Measurements from ENCODE around the gene ANXA7. TPM values are rescaled to one million over a fixed set of nuclear protein-coding genes. Genes with fewer than 3 reads are reported as not detected.
A peak's percentile ranks its signal among the peaks of the same experiment; 100 is the strongest.

Gene ANXA7
- total RNA-seq, 1 donor from 2014 or later, result 88.7 TPM

DNA sequence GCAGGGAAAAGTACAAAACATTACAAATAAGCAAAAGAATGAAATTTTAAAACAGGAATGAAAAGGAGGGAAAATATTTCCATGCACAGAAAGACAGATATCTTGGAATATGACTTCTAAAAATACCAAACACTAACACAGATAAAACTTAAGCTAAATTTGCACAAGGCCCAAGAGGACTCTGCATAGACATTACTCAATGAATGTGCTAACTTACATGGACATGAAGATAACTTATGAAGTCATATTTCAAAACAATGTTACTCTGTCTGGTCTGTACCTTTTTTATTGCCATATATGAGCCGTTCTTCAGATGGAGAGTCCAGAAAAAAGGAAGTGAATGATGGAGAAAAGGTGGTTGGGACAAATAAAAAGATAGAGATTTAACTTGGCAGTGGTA lies 34.5 kb upstream of the ANXA7 start:
- TF ChIP-seq, protein P1, sequence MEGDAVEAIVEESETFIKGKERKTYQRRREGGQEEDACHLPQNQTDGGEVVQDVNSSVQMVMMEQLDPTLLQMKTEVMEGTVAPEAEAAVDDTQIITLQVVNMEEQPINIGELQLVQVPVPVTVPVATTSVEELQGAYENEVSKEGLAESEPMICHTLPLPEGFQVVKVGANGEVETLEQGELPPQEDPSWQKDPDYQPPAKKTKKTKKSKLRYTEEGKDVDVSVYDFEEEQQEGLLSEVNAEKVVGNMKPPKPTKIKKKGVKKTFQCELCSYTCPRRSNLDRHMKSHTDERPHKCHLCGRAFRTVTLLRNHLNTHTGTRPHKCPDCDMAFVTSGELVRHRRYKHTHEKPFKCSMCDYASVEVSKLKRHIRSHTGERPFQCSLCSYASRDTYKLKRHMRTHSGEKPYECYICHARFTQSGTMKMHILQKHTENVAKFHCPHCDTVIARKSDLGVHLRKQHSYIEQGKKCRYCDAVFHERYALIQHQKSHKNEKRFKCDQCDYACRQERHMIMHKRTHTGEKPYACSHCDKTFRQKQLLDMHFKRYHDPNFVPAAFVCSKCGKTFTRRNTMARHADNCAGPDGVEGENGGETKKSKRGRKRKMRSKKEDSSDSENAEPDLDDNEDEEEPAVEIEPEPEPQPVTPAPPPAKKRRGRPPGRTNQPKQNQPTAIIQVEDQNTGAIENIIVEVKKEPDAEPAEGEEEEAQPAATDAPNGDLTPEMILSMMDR (IDR thresholded peaks at IDR 0.05; ENCODE audit: insufficient read depth, low read length, severe bottlenecking), result no peak
- Histone ChIP-seq H3K4me3 (ENCODE audit: low read depth, low read length) (no peak overlapping the region), H3K36me3 (ENCODE audit: control insufficient read depth, insufficient read depth, low read length) (peaks cover 3% of the 10 kb centered on the region), H3K27me3 (ENCODE audit: control insufficient read depth, insufficient read depth, low read length) (no peaks in the 10 kb centered on the region)
- no peak for DNase-seq (ENCODE audit: low read depth)
- FAIRE-seq, result no peak

DNA sequence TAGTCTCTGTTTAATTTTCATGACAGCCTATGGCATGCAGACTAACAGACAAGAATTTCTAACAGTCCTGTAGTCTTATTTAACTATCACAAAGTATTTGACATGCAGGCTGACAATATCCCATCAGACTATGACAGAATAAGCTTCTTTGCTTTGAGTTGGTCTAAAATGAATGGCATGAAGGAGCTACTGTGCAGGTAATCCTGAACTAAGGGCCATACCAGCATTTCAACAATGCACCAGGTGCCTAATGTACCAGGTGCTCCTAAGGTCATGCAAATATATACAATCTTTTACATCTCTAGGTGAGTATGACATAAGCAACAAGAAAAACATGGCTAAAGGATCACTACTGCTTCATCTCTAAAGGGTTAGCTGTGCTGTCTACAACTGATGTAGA lies 33.1 kb upstream of the ANXA7 start:
- peaks cover 3% of the 10 kb centered on the region for H3K36me3 ChIP-seq (ENCODE audit: control insufficient read depth, insufficient read depth, low read length)
- TF ChIP-seq, protein P1 (IDR thresholded peaks at IDR 0.05; ENCODE audit: insufficient read depth, low read length, severe bottlenecking), result no peak
- no peak overlapping the region for H3K4me3 ChIP-seq (ENCODE audit: low read depth, low read length)
- FAIRE-seq (no peak), DNase-seq (ENCODE audit: low read depth) (no peak)
- H3K27me3 ChIP-seq (ENCODE audit: control insufficient read depth, insufficient read depth, low read length), result no peaks in the 10 kb centered on the region

DNA sequence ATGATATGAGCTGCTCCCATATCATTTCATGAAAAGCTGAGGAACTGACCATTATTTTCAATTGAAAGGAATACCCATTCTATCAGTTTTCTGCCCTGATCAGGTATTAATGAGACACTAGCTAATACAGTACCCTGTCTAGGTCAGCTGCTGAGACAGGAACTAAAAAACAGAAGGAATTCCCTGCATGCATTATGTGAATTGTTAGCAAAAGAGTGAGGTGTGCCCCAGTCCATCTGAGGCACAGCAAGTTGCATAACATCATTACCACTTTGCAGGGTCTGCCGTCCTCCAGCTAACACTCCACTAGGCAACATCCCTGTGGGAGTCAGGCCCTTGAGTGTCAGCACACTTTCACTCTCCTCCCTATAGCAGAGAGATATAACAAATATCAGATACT lies 30.6 kb upstream of the ANXA7 start:
- no peak for FAIRE-seq
- no peak overlapping the region for H3K4me3 ChIP-seq (ENCODE audit: low read depth, low read length)
- peaks cover 3% of the 10 kb centered on the region for H3K36me3 ChIP-seq (ENCODE audit: control insufficient read depth, insufficient read depth, low read length)
- DNase-seq (ENCODE audit: low read depth), result no peak
- H3K27me3 ChIP-seq (ENCODE audit: control insufficient read depth, insufficient read depth, low read length), result no peaks in the 10 kb centered on the region
- TF ChIP-seq, protein P1 (IDR thresholded peaks at IDR 0.05; ENCODE audit: insufficient read depth, low read length, severe bottlenecking), result no peak

DNA sequence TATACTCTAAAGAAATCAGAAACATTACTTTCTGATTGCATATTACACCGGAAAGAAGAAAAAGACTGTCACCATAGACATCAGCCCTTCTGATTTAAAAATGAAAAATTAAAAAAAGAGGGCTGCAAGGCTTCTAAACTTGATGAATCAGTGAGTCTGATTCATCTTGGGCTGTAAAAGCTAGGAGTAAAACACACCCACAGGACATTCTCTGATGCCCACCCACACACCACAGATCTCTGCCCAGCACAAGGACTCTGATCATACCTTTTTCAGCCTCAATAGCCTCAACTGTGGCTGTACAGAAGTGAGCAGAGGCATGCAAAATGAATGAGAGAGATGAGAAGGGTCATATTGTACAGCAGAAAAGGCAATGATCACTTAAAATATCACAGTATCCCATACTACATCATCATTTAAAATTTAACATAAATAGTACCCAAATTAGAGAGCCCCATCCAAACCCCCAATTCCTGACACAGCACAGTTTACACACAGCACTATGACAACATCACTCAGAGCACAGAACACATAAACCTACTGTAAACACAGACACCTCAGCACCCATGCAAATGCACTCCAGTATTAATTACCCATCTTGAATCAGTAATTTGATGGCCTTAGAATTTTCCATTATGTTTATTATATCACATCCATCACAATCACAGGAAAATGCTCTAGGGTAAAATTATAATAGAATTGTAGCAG lies 25.9 kb upstream of the ANXA7 start:
- peaks cover 3% of the 10 kb centered on the region for H3K36me3 ChIP-seq (ENCODE audit: control insufficient read depth, insufficient read depth, low read length)
- TF ChIP-seq, protein P1 (IDR thresholded peaks at IDR 0.05; ENCODE audit: insufficient read depth, low read length, severe bottlenecking), result no peak
- peak; percentile 86 for DNase-seq (ENCODE audit: low read depth)
- H3K4me3 ChIP-seq (ENCODE audit: low read depth, low read length), result no peak overlapping the region
- no peaks in the 10 kb centered on the region for H3K27me3 ChIP-seq (ENCODE audit: control insufficient read depth, insufficient read depth, low read length)
- no peak for FAIRE-seq

DNA sequence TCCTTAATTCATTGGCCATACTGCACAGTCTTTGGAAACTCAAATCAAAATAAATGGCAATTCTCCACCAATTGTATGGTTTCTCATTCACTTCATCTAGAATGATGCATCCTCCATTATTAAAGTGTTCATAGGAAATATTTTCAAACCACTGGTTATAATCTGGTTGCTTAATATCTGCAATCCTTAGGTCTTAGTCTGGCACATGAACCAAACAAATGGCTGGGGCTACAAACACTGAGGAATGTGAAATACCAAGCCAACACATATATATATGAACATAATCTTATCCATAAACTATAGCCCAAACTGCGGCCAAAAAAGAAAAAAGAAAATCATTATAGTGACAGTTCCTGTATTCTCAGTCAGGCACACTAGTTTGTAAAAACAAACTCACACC lies 25.2 kb upstream of the ANXA7 start:
- H3K27me3 ChIP-seq (ENCODE audit: control insufficient read depth, insufficient read depth, low read length), result no peaks in the 10 kb centered on the region
- peaks cover 2% of the 10 kb centered on the region for H3K36me3 ChIP-seq (ENCODE audit: control insufficient read depth, insufficient read depth, low read length)
- TF ChIP-seq, protein P1 (IDR thresholded peaks at IDR 0.05; ENCODE audit: insufficient read depth, low read length, severe bottlenecking), result no peak
- FAIRE-seq (no peak), DNase-seq (ENCODE audit: low read depth) (no peak)
- no peak overlapping the region for H3K4me3 ChIP-seq (ENCODE audit: low read depth, low read length)

DNA sequence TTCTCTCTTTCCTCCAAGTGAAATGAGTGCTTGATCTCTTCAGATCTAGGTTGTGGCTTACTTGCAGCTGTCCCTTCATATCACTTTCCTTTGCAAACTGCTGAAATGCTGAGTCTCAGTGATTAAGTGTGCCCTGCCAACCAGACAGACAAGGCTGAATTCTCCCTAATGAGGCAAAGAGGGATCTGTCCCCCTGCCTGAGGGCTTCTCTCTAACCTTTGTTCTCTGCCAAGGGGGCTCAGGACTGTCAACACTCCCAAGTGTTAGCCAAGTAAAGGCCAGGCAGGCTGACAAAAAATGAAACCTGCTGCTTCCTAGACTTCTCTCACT lies 19.6 kb upstream of the ANXA7 start, which contains the start of gene MSS51:
MSS51 (minus strand) TSS at position 24 of the 330 bp plus-strand sequence. CDS start 5,277 bp downstream, outside the sequence.
- no peak for DNase-seq (ENCODE audit: low read depth)
- no peak within 1 kb of the TSS for H3K4me3 ChIP-seq (ENCODE audit: low read depth, low read length)
- no peak for FAIRE-seq
- peaks cover 2% of the 10 kb centered on the region for H3K36me3 ChIP-seq (ENCODE audit: control insufficient read depth, insufficient read depth, low read length)
- TF ChIP-seq, protein P1 (IDR thresholded peaks at IDR 0.05; ENCODE audit: insufficient read depth, low read length, severe bottlenecking), result no peak
- H3K27me3 ChIP-seq (ENCODE audit: control insufficient read depth, insufficient read depth, low read length), result no peaks in the 10 kb centered on the region
